Kidney epithelial cell (primary cell): ENCODE measurements around the gene IRGC. TPM values are rescaled to one million over a fixed set of nuclear protein-coding genes. Genes with fewer than 3 reads are reported as not detected.

Experiments
- DNase-seq: peaks from one replicate; pipeline ENCODE4 v3.0.0-alpha.2; 2010; ENCODE audit warnings: low read depth
- H3K27me3 ChIP-seq: 2 replicates; pipeline ENCODE4 v1.6.0; 2011; ENCODE audit warnings: low read length; ENCODE audit not compliant: control insufficient read depth, insufficient read depth
- H3K36me3 ChIP-seq: 2 replicates; pipeline ENCODE4 v1.5.1; 2011; ENCODE audit warnings: low read length; ENCODE audit not compliant: control insufficient read depth, insufficient read depth
- H3K4me3 ChIP-seq: 2 replicates; pipeline ENCODE4 v1.5.1; 2011; ENCODE audit warnings: low read depth, mild to moderate bottlenecking, control low read depth, low read length
- CTCF ChIP-seq: IDR thresholded peaks from 2 replicates; pipeline ENCODE4 v1.5.1; 2011; ENCODE audit warnings: mild to moderate bottlenecking, moderate library complexity, low read length, control low read depth, inconsistent platforms; ENCODE audit not compliant: insufficient read depth, poor library complexity, severe bottlenecking
- total RNA-seq: library from RNA; depleted of rRNA; stranded (reverse); fragments of >200 nt; gene quantifications from 2 replicates; pipeline ENCODE4 v1.2.3, GENCODE V29; 2015

The IRGC gene
- total RNA-seq, 1 donor from 2014 or later = not detected

GRCh38 chr19:43711751-43712355, 4.0 kb upstream of the IRGC start:
- DNase-seq = no peak
- no peaks in the 10 kb centered on the region for H3K27me3 ChIP-seq

GRCh38 chr19:43713208-43713607, 2.7 kb upstream of the IRGC start:
- DNase-seq = no peak
- no peak for TF ChIP-seq CTCF
- no peak overlapping the region for H3K4me3 ChIP-seq
- no peaks in the 10 kb centered on the region for H3K36me3 ChIP-seq
- H3K27me3 ChIP-seq = no peaks in the 10 kb centered on the region

More at GRCh38 chr19:43711751-43712355, 4.0 kb upstream of the IRGC start:
- TF ChIP-seq CTCF = no peak
- H3K4me3 ChIP-seq = no peak overlapping the region
- H3K36me3 ChIP-seq = no peaks in the 10 kb centered on the region

GRCh38 chr19:43718627-43719377, 2.9 kb downstream of the IRGC start:
- no peak for TF ChIP-seq CTCF
- H3K36me3 ChIP-seq = no peaks in the 10 kb centered on the region
- DNase-seq = no peak
- no peak overlapping the region for H3K4me3 ChIP-seq
- no peaks in the 10 kb centered on the region for H3K27me3 ChIP-seq

GRCh38 chr19:43719378-43719868, 3.5 kb downstream of the IRGC start:
- Histone ChIP-seq H3K36me3 (no peaks in the 10 kb centered on the region), H3K27me3 (no peaks in the 10 kb centered on the region), H3K4me3 (no peak overlapping the region)
- no peak for TF ChIP-seq CTCF
- DNase-seq = no peak

- Histone ChIP-seq H3K36me3 (no peaks in the 10 kb centered on the region), H3K4me3 (no peak overlapping the region), H3K27me3 (no peaks in the 10 kb centered on the region)
- TF ChIP-seq CTCF = no peak
- DNase-seq = no peak
These were observed 4.0 kb downstream of the IRGC start for GRCh38 chr19:43719918-43720317.

GRCh38 chr19:43720936-43721335, 5.1 kb downstream of the IRGC start:
- Histone ChIP-seq H3K4me3 (no peak overlapping the region), H3K36me3 (no peaks in the 10 kb centered on the region), H3K27me3 (no peaks in the 10 kb centered on the region)
- TF ChIP-seq CTCF = no peak
- DNase-seq = no peak
